BLaER1 treated with 17β-estradiol and CSF1 and Interleukin-3, amounts not matched to agents 10 nM and 100 nM (cell line): ENCODE data around the gene GPD1L.
A peak's percentile ranks its signal among the peaks of the same experiment; 100 is the strongest.

ENCODE experiments used
- H3K27ac ChIP-seq, 11 experiments: shearing (Covaris generic); formaldehyde crosslinking; 2 replicates each; pipeline ENCODE4 v1.8.1; 2022
- H3K27me3 ChIP-seq, 11 experiments: shearing (Covaris generic); formaldehyde crosslinking; 2 replicates each; pipeline ENCODE4 v1.8.1; 2022
- H3K36me3 ChIP-seq, 11 experiments: shearing (Covaris generic); formaldehyde crosslinking; 2 replicates each; pipeline ENCODE4 v1.8.1; 2022
- H3K4me1 ChIP-seq, 10 experiments: shearing (Covaris generic); formaldehyde crosslinking; 2 replicates each; pipeline ENCODE4 v1.8.1; 2022
- H3K4me2 ChIP-seq, 11 experiments: shearing (Covaris generic); formaldehyde crosslinking; 2 replicates each; pipeline ENCODE4 v1.8.1; 2022
- H3K4me3 ChIP-seq, 10 experiments: shearing (Covaris generic); formaldehyde crosslinking; 2 replicates each; pipeline ENCODE4 v1.8.1; 2022
- H3K9ac ChIP-seq, 11 experiments: shearing (Covaris generic); formaldehyde crosslinking; 2 replicates each; pipeline ENCODE4 v1.8.1; 2022
- H3K9me3 ChIP-seq, 11 experiments: shearing (Covaris generic); formaldehyde crosslinking; replicated peaks in 1 of 11; 2 replicates each; pipeline ENCODE4 v1.8.1; 2022
- H4K20me1 ChIP-seq, 11 experiments: shearing (Covaris generic); formaldehyde crosslinking; 2 replicates each; pipeline ENCODE4 v1.8.1; 2022
- Cebpa-rat ChIP-seq, 11 experiments: shearing (Covaris generic); IDR thresholded peaks; 2 replicates each; pipeline ENCODE4 v1.8.1; 2022

Gene GPD1L

GRCh38 chr3:32193101-32193500 lies 86.7 kb downstream of the GPD1L start:
- 0 out of 20 replicates have a peak, but pooled peaks cover 0 to under 1% (median 0%) of the 10 kb centered on the region in 10 experiments for H3K4me1 ChIP-seq
- no peaks in the 10 kb centered on the region for H3K27me3 ChIP-seq
- H3K9me3 ChIP-seq, result no peaks in the 10 kb centered on the region
- H3K4me2 ChIP-seq, result no peak overlapping the region
- H3K9ac ChIP-seq, result no peak overlapping the region
- H3K4me3 ChIP-seq, result no peak overlapping the region
- TF ChIP-seq Cebpa-rat (IDR thresholded peaks at IDR 0.05), result no peak
- H3K27ac ChIP-seq, result no peak overlapping the region
- no peaks in the 10 kb centered on the region for H4K20me1 ChIP-seq
- no peaks in the 10 kb centered on the region for H3K36me3 ChIP-seq

DNA sequence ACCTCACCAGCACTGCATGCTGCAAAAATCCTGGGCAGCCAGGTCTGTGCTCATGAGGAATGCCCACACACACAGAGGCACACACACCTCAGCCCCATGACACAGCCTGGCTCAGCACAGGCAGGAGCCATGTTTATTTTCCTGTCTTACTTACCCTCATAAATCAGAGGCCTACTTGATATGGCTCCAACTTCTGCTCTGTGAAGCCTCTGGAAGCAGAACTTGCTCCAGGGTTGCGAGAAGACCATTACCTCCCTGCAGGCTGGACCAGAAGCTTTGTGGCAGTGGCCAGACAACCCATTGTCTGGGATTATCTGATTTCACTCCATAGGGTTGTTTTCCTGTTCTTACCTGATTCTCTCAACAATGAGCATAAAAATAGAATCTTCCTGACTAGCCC lies 88.2 kb downstream of the GPD1L start:
- no peak for TF ChIP-seq Cebpa-rat (IDR thresholded peaks at IDR 0.05)
- Histone ChIP-seq H3K36me3 (no peaks in the 10 kb centered on the region), H3K4me3 (no peak overlapping the region), H3K9ac (no peak overlapping the region), H3K27ac (no peak overlapping the region), H3K4me2 (no peak overlapping the region), H3K9me3 (no peaks in the 10 kb centered on the region), H3K27me3 (no peaks in the 10 kb centered on the region), H3K4me1 (peaks cover 0 to 16% (median 6%) of the 10 kb centered on the region in 10 experiments; a peak in 11 of 20 replicates), H4K20me1 (no peaks in the 10 kb centered on the region)

- no peak overlapping the region for H3K27ac ChIP-seq
- TF ChIP-seq Cebpa-rat (IDR thresholded peaks at IDR 0.05), result no peak
- H3K9ac ChIP-seq, result no peak overlapping the region
- no peaks in the 10 kb centered on the region for H3K27me3 ChIP-seq
- no peaks in the 10 kb centered on the region for H3K36me3 ChIP-seq
- H4K20me1 ChIP-seq, result no peaks in the 10 kb centered on the region
- 0 out of 22 replicates have a peak, but pooled peaks cover 0 to 7% (median 0%) of the 10 kb centered on the region in 11 experiments for H3K9me3 ChIP-seq
- no peak overlapping the region for H3K4me3 ChIP-seq
- H3K4me2 ChIP-seq, result no peak overlapping the region
- H3K4me1 ChIP-seq, result peaks cover 7 to 21% (median 13%) of the 10 kb centered on the region in 10 experiments; a peak in 17 of 20 replicates
Measured at GRCh38 chr3:32195995-32196540, 89.6 kb downstream of the GPD1L start.

- no peak overlapping the region for H3K4me3 ChIP-seq
- no peaks in the 10 kb centered on the region for H3K36me3 ChIP-seq
- 0 out of 22 replicates have a peak, but pooled peaks cover 0 to 7% (median 0%) of the 10 kb centered on the region in 11 experiments for H3K9me3 ChIP-seq
- H3K4me1 ChIP-seq, result peaks cover 7 to 26% (median 16%) of the 10 kb centered on the region in 10 experiments; a peak in 17 of 20 replicates
- H4K20me1 ChIP-seq, result no peaks in the 10 kb centered on the region
- no peak for TF ChIP-seq Cebpa-rat (IDR thresholded peaks at IDR 0.05)
- no peaks in the 10 kb centered on the region for H3K27me3 ChIP-seq
- H3K27ac ChIP-seq, result no peak overlapping the region
- H3K4me2 ChIP-seq, result peak overlapping the region in 1 of 11 experiments; percentile 69; a peak in 2 of 22 replicates
- H3K9ac ChIP-seq, result no peak overlapping the region
Measured at GRCh38 chr3:32197991-32198390, 91.6 kb downstream of the GPD1L start.

DNA sequence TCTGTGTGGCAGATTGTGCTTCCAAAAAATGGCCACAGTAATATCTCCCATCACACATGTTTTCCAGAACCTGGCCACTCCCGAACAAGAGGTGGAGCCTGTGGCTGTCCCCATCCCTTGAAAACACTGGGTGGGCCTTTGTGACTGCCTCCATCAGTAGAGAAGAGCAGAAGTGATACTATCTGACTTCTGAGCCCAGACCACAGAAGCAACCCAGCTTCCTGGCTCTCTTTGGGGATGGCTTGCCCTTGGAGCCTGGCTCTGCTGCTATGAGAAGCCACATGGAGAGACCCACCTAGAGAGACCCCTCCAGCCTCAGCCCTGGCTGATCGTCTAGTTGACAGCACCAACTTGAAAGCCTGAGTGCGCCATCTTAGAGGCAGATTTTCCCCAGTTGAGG lies 92.3 kb downstream of the GPD1L start:
- Histone ChIP-seq H3K4me3 (no peak overlapping the region), H3K4me2 (peak overlapping the region in 7 of 11 experiments; percentile 23 to 69 (median 36); a peak in 12 of 22 replicates), H4K20me1 (no peaks in the 10 kb centered on the region), H3K27ac (peak overlapping the region in 2 of 11 experiments; percentile 45 to 47; a peak in 4 of 22 replicates), H3K4me1 (peaks cover 7 to 26% (median 16%) of the 10 kb centered on the region in 10 experiments; a peak in 17 of 20 replicates), H3K9ac (no peak overlapping the region), H3K36me3 (no peaks in the 10 kb centered on the region), H3K9me3 (0 out of 22 replicates have a peak, but pooled peaks cover 0 to 7% (median 0%) of the 10 kb centered on the region in 11 experiments), H3K27me3 (no peaks in the 10 kb centered on the region)
- no peak for TF ChIP-seq Cebpa-rat (IDR thresholded peaks at IDR 0.05)

- no peak for TF ChIP-seq Cebpa-rat (IDR thresholded peaks at IDR 0.05)
- H3K4me2 ChIP-seq, result peak overlapping the region in 3 of 11 experiments; percentile 5 to 47 (median 6); a peak in 4 of 22 replicates
Measured at GRCh38 chr3:32200490-32200889, 94.1 kb downstream of the GPD1L start.

GRCh38 chr3:32200992-32201758 lies 94.8 kb downstream of the GPD1L start:
- peaks cover 7 to 26% (median 16%) of the 10 kb centered on the region in 10 experiments; a peak in 17 of 20 replicates for H3K4me1 ChIP-seq
- no peak for TF ChIP-seq Cebpa-rat (IDR thresholded peaks at IDR 0.05)
- no peaks in the 10 kb centered on the region for H3K36me3 ChIP-seq
- H3K9me3 ChIP-seq, result 0 out of 22 replicates have a peak, but pooled peaks cover 0 to 7% (median 0%) of the 10 kb centered on the region in 11 experiments
- H3K27me3 ChIP-seq, result no peaks in the 10 kb centered on the region
- no peak overlapping the region for H3K27ac ChIP-seq
- no peak overlapping the region for H3K9ac ChIP-seq
- H4K20me1 ChIP-seq, result no peaks in the 10 kb centered on the region
- H3K4me3 ChIP-seq, result no peak overlapping the region
- H3K4me2 ChIP-seq, result peak overlapping the region in 5 of 11 experiments; percentile 5 to 47 (median 11); a peak in 5 of 22 replicates

More at GRCh38 chr3:32200490-32200889, 94.1 kb downstream of the GPD1L start:
- Histone ChIP-seq H3K4me1 (peaks cover 7 to 26% (median 16%) of the 10 kb centered on the region in 10 experiments; a peak in 17 of 20 replicates), H3K9me3 (0 out of 22 replicates have a peak, but pooled peaks cover 0 to 7% (median 0%) of the 10 kb centered on the region in 11 experiments), H3K9ac (no peak overlapping the region), H3K36me3 (no peaks in the 10 kb centered on the region), H3K27me3 (no peaks in the 10 kb centered on the region), H4K20me1 (no peaks in the 10 kb centered on the region), H3K27ac (no peak overlapping the region), H3K4me3 (no peak overlapping the region)

- Histone ChIP-seq H3K36me3 (no peaks in the 10 kb centered on the region), H3K27me3 (no peaks in the 10 kb centered on the region), H3K4me2 (no peak overlapping the region), H4K20me1 (no peaks in the 10 kb centered on the region), H3K27ac (no peak overlapping the region), H3K9me3 (0 out of 22 replicates have a peak, but pooled peaks cover 0 to 7% (median 0%) of the 10 kb centered on the region in 11 experiments), H3K9ac (no peak overlapping the region), H3K4me1 (peaks cover 7 to 26% (median 16%) of the 10 kb centered on the region in 10 experiments; a peak in 17 of 20 replicates), H3K4me3 (no peak overlapping the region)
- no peak for TF ChIP-seq Cebpa-rat (IDR thresholded peaks at IDR 0.05)
Measured at GRCh38 chr3:32202496-32202895, 96.1 kb downstream of the GPD1L start.

- no peaks in the 10 kb centered on the region for H4K20me1 ChIP-seq
- H3K27ac ChIP-seq, result no peak overlapping the region
- no peak overlapping the region for H3K4me2 ChIP-seq
- no peak overlapping the region for H3K4me3 ChIP-seq
- H3K9me3 ChIP-seq, result 0 out of 22 replicates have a peak, but pooled peaks cover 0 to 7% (median 0%) of the 10 kb centered on the region in 11 experiments
- no peak overlapping the region for H3K9ac ChIP-seq
- H3K27me3 ChIP-seq, result no peaks in the 10 kb centered on the region
- peaks cover 5 to 19% (median 12%) of the 10 kb centered on the region in 10 experiments; a peak in 17 of 20 replicates for H3K4me1 ChIP-seq
- TF ChIP-seq Cebpa-rat (IDR thresholded peaks at IDR 0.05), result no peak
- no peaks in the 10 kb centered on the region for H3K36me3 ChIP-seq
Measured at GRCh38 chr3:32203854-32204253, 97.4 kb downstream of the GPD1L start.
